T-helper 2 cell (primary cell): ENCODE results near the gene SI.
"Not testable (repeated sequence)": the region's sequence is repeated elsewhere in the genome, so short reads cannot be mapped to it uniquely, and the experiment has no call there.

Source experiments
- DNase-seq, 5 experiments: peaks; one replicate each; pipeline versions ENCODE4 v3.0.0 to v3.0.0-alpha.2; 2012 to 2022
- total RNA-seq, 2 donors: gene quantifications; one replicate each; lab custom pipeline; 2026; lab: John Stamatoyannopoulos, UW

SI gene
- 0 to 0.31 reads per million in 2 donors for total RNA-seq

DNA sequence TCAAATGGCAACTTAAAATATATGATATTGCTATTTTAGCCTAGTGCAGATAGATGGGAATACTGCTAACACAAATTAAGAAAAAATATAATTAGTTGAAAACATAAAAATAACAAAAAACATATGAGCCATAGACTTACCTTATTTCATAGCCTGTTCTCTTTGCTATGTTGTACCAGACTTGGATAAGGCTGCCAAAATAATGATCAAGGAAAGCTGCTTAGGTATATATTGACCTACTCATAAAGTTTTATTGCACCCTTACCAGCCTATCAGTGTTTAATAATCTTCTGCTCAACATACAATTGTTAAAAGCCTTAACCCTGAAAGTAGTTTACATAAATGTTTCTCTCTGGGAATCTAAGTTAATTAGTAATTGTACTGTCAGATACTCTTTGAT, at the start of gene SI:
Gene SI (minus strand): TSS at position 204 of the 400 bp plus-strand sequence. CDS start 2,484 bp downstream, outside the sequence.
- no peak for DNase-seq

DNA sequence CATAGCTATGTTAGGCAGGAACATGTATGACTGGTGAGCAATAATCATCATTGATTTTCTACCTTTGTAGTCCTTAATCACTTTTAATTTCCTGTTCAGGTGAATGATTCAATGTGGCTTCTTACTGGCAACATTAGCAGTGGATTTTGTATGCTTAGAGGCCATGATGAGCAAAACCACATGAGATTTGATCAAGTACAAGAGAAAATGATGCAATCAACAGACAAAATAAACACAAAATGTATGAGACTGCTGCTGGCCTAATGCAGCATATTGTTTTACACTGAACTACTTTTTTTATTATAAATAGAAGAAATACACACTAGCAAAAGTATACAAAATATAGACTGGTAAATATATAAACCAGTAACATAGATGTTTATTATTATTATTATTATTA, 47.5 kb upstream of the SI start:
- DNase-seq = no peak

DNA sequence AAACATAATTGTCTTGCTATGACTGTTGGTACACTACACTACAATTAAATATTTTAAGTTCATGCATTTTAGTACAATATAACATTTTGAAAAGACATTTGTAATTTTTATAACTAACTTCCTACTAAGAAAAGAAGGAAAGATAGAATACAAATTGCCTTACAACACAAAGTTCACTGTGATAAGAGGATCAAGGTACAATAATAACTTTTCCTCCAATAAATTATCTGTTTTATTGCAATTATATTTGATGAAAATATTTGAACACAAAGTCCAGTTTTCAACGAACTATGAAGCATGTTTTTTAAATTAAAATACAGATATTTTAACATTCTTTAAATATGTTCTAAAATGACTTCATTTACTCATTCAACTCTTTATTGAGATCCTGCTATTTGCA, 33.1 kb upstream of the SI start:
- DNase-seq = no peak

DNA sequence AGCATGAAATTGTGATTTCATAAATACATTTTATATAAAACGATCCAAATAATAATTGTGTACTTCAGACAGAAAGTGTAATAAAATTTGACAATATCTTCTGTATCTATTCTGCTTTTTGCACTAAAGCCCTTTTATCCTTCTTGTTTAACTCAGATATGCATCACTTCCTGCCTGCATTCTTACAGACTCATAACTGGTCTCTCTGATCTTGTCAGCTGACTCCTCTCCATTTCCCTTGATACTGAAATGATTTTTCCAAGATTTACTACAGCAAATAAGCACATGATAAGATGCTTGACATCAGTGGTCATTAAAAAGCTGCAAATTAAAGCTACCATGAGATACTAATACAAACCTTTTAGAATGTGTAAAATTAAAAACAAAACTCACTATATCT, 25.3 kb upstream of the SI start:
- DNase-seq = no peak

DNA sequence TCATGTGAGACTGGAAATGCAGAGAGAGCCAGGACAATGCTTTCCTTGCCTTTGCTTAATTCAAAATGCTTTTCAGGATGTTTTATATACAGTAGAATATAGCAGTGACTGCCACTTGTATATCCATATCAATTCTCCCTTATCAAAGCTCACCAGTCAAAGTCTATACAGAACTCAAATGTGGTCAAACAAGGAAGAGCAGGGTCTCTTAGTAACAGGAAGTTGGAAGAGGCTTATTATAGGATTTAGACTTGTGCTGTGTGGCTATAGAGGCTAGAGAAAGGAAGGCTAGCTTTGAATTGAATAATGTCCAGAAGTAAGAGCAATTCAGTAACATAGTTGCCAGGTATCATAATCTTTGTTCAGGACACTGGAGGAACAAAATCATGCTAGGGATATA, 4.4 kb upstream of the SI start:
- DNase-seq = no peak

DNA sequence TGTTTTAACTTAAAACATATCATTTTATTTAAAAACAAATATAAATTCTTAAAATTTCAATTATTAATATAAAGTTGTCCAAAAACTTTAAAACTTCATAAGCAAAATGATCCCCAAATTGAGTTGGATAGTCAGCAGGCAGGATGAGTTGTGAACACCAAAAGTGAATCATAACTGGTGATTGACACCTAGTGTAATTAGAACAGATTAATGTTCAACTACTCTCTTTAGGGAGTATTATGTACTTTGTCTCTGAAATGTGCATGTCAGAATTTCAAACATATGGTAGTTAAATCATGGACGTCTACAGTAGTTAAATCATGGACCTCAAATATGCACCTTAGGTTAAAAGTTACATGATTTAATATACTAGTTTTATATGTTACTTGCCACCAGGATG, 2.9 kb upstream of the SI start:
- DNase-seq = no peak

DNA sequence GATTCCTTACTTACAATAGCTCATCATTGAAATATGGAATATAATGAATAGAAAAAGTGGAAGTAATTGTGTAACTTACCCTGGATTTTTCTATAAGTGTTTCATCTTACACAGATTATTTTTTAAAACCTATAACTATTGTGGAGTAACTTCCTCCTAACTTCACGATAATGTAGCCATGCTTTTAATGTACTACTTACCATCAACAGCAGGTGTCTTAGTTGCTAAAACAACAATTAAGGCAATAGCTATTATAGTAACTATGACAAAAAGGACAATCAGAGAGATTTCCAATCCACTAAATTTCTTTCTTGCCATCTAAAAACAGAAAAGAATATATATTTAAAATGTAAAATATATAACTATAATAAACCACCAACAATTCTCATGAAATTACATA, 2.6 kb downstream of the SI start:
- DNase-seq = no peak

DNA sequence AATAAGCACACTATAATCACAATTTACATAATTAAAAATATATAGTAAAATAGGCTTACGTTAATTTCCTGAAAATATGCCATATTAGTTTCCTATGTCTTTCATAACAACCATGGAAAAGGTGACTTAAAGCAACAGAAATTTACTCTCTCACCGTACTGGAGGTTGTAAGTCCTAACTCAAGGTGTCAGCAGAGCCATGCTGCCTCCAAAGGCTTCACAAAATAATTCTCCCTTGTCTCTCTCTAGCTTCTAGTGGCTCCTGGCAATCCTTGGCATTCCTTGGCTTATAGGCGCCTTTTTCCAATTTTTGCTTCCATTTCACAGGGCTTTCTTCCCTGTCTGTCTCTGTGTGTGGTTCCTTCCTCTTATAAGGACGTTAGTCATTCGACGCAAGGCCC, 7.6 kb downstream of the SI start:
- no peak for DNase-seq

DNA sequence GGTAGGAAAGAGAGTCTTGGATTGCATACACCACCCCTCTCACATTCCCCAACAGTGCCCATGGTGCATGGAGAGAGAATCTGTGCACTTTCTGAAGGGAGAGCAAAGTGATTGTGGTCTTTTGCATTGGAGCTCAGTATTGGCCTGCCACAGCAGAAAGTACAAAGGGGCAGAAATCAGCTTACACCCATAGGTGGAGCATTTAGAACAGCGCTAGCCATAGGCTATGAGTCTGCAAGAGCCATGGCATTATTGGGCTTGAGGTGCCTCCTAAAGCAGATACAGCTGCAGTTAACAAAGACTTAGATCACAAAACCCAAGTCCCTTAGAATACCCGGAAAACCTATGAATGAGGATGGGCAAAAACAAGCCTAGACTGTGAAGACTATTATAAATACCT, 21.8 kb downstream of the SI start:
- DNase-seq = no peak

DNA sequence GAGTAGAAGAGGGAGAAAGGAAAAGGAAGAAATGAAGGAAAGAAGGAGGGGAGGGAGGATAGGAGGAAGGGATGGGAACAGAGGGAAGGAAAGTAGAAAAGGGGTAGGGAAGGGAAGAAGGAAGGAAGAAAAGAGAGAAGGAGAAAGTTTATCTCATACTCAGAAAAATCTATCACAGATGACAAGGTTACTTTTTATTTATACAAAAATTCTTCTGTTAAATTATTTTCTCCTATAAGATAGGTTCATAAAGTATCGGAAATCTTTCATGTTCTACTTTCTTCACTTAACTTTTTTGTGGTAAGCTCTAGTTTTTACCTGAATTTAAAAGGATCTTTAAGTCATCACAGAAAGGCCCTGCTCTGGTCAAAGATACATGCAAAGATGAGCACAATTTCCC, 38.1 kb downstream of the SI start:
- no peak for DNase-seq

DNA sequence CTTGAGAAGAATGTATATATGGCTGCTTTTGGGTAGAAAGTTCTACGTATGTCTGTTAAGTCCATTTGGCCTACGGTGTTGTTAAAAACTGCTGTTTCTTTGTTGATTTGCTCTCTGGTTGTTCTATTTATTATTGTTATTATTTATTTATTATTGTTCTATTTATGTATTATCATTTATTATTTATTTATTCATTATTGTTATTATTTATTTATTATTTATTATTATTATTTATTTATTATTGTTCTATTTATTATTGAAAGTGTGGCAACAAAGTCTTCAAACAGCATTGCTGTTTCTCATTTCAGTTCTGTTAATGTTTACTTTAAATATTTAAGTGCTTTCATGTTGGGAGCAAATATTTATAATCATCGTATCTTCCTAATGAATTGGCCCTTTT, 66.7 kb downstream of the SI start:
- no peak for DNase-seq

DNA sequence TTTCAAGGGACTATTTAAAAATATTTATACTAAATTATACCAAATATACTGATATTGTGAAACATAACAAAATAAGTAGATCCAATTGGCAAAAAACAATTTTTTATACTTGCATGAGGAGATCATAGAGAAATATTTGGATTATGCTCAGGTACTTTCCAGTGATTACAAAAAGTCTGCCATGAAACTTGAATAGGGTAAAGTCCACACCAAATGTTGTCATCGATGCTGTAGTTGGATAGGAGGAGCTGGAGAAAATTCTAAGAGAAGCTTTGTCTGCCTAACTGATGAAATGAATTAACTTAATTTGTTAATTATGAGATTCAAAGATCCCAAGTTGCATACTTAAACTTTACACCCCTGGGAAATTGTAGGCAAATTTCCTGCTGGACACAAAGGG, 93.3 kb downstream of the SI start:
- DNase-seq = no peak

DNA sequence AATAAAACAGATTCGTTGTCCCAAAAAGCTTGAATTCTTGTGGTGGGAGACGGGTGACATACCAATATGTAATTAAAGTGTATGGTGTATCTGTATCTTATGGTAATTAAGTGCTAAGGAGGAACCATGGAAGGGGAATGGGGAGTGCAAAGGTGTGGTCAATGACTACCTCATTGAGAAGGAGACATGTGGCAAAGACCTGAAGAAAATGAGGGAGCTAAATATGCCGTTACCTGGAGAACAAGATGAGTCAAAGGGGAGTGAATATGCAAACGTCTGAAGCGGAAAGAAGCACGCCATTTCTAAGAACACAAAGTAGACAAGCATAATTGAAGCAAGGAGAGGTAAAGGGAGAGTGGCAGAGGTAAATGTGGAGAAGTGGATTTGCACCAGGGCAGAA, 115.7 kb downstream of the SI start:
- DNase-seq = no peak

DNA sequence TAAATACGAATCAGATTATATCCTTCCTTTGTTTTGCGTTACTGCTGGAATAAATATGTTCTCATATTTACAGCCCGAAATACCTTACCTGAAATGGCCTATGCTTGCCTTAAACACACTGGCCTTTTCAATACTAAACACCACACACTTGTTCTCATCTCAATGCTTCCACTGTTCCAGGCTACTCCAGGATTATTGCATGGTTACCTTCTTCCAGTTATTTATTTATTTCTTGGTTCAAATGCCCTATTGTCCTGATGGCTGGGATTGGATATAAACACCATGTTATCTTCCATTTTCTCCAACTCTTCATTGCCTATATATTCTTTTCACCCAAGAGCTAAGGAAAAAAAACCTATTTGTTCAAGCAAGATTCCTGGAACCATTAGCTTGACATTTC, 125.3 kb downstream of the SI start:
- DNase-seq = no peak

DNA sequence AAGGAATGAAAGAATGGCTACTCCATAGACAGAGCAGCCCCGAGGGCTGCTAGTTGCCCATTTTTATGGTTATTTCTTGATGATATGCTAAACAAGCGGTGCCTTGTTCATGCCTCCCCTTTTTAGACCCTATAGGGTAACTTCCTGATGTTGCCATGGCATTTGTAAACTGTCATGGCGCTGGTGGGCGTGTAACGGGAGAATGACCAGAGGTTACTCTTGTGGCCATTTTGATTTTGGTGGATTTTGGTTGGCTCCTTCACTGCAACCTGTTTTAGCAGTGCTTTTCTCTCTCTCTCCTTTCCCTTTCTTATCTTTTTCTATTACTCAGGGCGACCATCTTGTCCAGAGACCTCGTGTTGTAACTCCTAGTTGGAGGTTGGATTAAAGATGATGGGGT, 126.9 kb downstream of the SI start:
- DNase-seq = not testable (repeated sequence)

DNA sequence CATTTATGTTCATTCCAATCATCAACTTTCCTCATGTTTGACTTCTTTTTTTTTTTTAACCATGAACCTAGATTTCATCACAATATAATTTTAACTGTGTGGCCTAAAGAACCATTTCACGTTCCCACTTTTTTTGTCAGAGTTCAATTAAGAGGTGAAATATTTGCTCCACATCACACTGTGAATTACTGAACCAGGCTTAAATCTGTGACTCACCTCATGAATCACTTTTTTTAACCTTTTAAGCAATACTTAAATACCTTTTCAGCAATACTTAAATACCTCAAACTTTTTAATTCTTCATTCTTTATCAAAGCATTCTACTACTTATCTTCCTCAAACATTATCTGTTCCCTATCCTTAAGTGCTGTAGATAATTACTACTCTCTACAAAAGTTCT, 137.6 kb downstream of the SI start:
- DNase-seq = no peak

DNA sequence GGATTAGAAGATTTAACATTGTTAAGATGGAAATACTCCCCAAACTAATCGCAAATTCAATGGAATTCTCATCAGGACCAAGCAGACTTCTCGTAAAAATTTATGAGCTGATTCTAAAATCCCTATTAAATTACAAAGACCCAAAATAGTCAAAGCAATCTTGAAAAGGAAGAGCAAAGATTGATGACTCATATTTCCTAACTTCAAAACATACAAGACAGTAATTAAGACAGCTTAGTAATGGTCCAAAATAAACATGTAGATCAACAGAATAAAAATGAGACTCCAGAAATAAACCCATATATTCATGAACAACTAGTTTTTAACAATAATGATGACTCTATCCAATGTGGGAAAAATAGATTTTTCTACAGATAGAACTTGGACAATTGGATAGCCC, 148.7 kb downstream of the SI start:
- DNase-seq = no peak
